Measurements from ENCODE around the gene CRYL1. TPM values are rescaled to one million over a fixed set of nuclear protein-coding genes. Genes with fewer than 3 reads are reported as not detected.

Gene CRYL1
- polyA plus RNA-seq, 3 donors, result 137 to 147 (median 142) TPM

Other genes with a start within 250 kb of the CRYL1 start
- gene IFT88, start 41.3 kb upstream of the CRYL1 start, polyA plus RNA-seq (ENCODE audit: insufficient read length in 3 of 3), result 10 to 100 TPM; 36.4 to 48.8 (median 44.9) TPM
- gene IL17D, start 177.8 kb upstream of the CRYL1 start, polyA plus RNA-seq (ENCODE audit: insufficient read length in 3 of 3), result 10 to 100 TPM in 1 of 3 donors, 1 to 10 TPM in 2; 8.4 to 10.1 (median 8.5) TPM
- gene EEF1AKMT1, start 248.1 kb upstream of the CRYL1 start, polyA plus RNA-seq (ENCODE audit: insufficient read length in 3 of 3), result 10 to 100 TPM; 13.6 to 16.2 (median 15.0) TPM

Measured in renal pelvis (tissue), 3 donors.